Breast epithelium (tissue), 3 donors: Measurements from ENCODE around the gene TRIB2.

Source experiments
- CTCF ChIP-seq, 3 donors: fragments of 450-650 bp; IDR thresholded peaks; one replicate each; pipeline ENCODE4 v1.5.1; 2016 to 2017; ENCODE audit warnings: antibody characterized with exemption in 3 of 3, mild to moderate bottlenecking in 3 of 3, moderate library complexity in 3 of 3
- POLR2A ChIP-seq: fragments of 450-650 bp; IDR thresholded peaks from one replicate; pipeline ENCODE4 v1.6.1; 2016; ENCODE audit warnings: antibody characterized with exemption, mild to moderate bottlenecking, moderate library complexity

DNA sequence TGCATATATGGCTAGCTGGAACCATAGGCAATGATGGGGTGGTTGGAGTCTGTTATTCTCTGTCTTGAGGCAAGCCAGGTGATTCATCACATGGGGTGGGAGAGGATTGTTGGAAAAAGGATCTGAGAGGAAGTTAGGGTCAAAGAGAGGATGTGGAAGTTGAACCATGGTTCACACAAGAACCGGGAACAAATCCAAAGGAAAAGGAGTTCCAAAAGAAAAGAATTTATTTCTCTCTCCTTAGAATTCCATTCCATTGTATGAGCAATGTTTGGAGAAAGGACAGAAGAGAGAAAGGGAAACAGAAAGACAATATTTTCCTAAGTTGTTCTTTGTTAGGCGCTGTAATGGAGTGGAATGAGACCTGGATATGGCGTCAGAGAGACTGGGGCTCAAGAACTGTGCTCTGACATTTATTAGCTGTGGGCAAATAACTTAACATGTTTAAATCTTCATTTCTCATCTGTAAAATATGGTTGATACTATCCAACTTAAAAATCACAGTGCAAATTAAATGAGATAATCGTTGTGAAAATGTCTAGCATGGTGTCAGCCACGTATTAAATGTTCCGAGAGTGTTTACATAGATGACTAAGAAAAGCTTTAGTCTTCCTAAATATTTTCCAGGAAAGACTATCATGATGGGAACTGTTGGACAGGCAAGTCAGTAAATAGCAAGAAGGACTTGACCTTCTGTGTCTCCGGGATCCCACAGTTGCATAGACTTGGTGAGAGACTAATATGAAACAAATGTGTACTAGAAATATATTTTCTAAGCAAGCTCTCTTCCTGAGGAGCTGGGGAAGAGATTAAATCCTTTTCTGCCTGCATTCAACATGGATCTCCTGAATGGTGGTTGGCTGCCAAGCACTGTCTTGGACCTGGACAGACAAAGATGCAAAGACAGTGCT, 71.4 kb downstream of the TRIB2 start:
- TF ChIP-seq CTCF (IDR thresholded peaks at IDR 0.05) (no peak), POLR2A (no peak)
